Left lung (tissue), 10 donors: ENCODE data around the gene SLC2A1. TPM values are rescaled to one million over a fixed set of nuclear protein-coding genes. Genes with fewer than 3 reads are reported as not detected.

Experiments used
- ATAC-seq: fragments of 200-7000 bp; cut with Tn5 transposase; one replicate; pipeline ENCODE4 v1.9.1; 2020; ENCODE audit warnings: moderate library complexity
- DNase-seq, 4 donors: peaks; one replicate each; pipeline ENCODE4 v3.0.0-alpha.2; 2013 to 2020
- H3K27ac ChIP-seq, 2 donors: fragments of 200-600 bp; sonication (generic) in 1 of 2; one replicate each; pipeline versions ENCODE4 v1.5.0 to v1.8.0; 2020 to 2021
- H3K27me3 ChIP-seq, 2 donors: fragments of 200-600 bp; sonication (generic) in 1 of 2; one replicate each; pipeline versions ENCODE4 v1.5.0 to v1.8.0; 2020 to 2021
- H3K36me3 ChIP-seq, 2 donors: fragments of 200-600 bp; sonication (generic) in 1 of 2; one replicate each; pipeline versions ENCODE4 v1.5.0 to v1.8.0; 2020 to 2021
- H3K4me1 ChIP-seq, 2 donors: fragments of 200-600 bp; one replicate each; pipeline ENCODE4 v1.8.0; 2021
- H3K4me3 ChIP-seq, 2 donors: fragments of 200-600 bp; sonication (generic) in 1 of 2; one replicate each; pipeline versions ENCODE4 v1.5.0 to v1.8.0; 2020 to 2021; ENCODE audit warnings: mild to moderate bottlenecking in 1 of 2
- H3K9me3 ChIP-seq, 2 donors: fragments of 200-600 bp; sonication (generic) in 1 of 2; one replicate each; pipeline versions ENCODE4 v1.5.0 to v1.8.0; 2020 to 2021
- CTCF ChIP-seq, 2 donors: fragments of 200-600 bp; sonication (generic) in 1 of 2; IDR thresholded peaks; one replicate each; pipeline versions ENCODE4 v1.5.0 to v1.8.0; 2021; ENCODE audit warnings: antibody characterized with exemption in 2 of 2
- intact Hi-C, 2 donors: fragments of 100-400 bp; cut with DNase I; formaldehyde crosslinking; loops; one replicate each; pipeline versions ENCODE4 v1.11.2 to v1.14.2; 2022
- polyA plus RNA-seq, 6 donors: library from polyadenylated mRNA; unstranded; fragments of 120-200 nt; gene quantifications; one replicate each; pipeline ENCODE4 v1.2.1, GENCODE V29; 2013; ENCODE audit not compliant: insufficient read length in 6 of 6
- total RNA-seq, 2 donors: library from RNA; stranded (reverse); fragmentation: NEBNext Ultra II Directional; extraction: Animal tissue kit (Norgen Biotek cat#: 25700); gene quantifications; one replicate each; pipeline ENCODE4 v1.2.1, GENCODE V29; 2021
- donor health status: DM: no; HTN: yes; CAD: no.
- donor health status: DM: no; HTN: no; CAD: no.

The SLC2A1 gene
- total and polyA plus RNA-seq, 8 donors = 10.5 to 109 (median 48.0) TPM

- Histone ChIP-seq H3K4me3 (no peak overlapping the region), H3K4me1 (no peaks in the 10 kb centered on the region), H3K27me3 (no peaks in the 10 kb centered on the region), H3K36me3 (no peaks in the 10 kb centered on the region), H3K27ac (no peak overlapping the region), H3K9me3 (no peaks in the 10 kb centered on the region)
- TF ChIP-seq CTCF (IDR thresholded peaks at IDR 0.05) = no peak
- intact Hi-C loops = no loop called here
- DNase-seq (no peak), ATAC-seq (no peak)
Observed at GRCh38 chr1:42999308-42999707, 40.6 kb upstream of the SLC2A1 start.

- Histone ChIP-seq H3K4me1 (no peaks in the 10 kb centered on the region), H3K27ac (no peak overlapping the region), H3K36me3 (no peaks in the 10 kb centered on the region), H3K9me3 (no peaks in the 10 kb centered on the region), H3K4me3 (no peak overlapping the region), H3K27me3 (no peaks in the 10 kb centered on the region)
- intact Hi-C loops = no loop called here
- ATAC-seq (no peak), DNase-seq (no peak)
- TF ChIP-seq CTCF (IDR thresholded peaks at IDR 0.05) = no peak
Observed at GRCh38 chr1:42998386-42998785, 39.7 kb upstream of the SLC2A1 start.

- DNase-seq (no peak), ATAC-seq (no peak)
- Histone ChIP-seq H3K27me3 (no peaks in the 10 kb centered on the region), H3K4me3 (no peak overlapping the region), H3K9me3 (no peaks in the 10 kb centered on the region), H3K36me3 (no peaks in the 10 kb centered on the region), H3K27ac (no peak overlapping the region), H3K4me1 (no peaks in the 10 kb centered on the region)
- intact Hi-C loops = no loop called here
- no peak for TF ChIP-seq CTCF (IDR thresholded peaks at IDR 0.05)
Observed at GRCh38 chr1:42996384-42996970, 37.8 kb upstream of the SLC2A1 start.

GRCh38 chr1:42993502-42994136, 35.0 kb upstream of the SLC2A1 start:
- Histone ChIP-seq H3K27ac (no peak overlapping the region), H3K36me3 (no peaks in the 10 kb centered on the region), H3K9me3 (no peaks in the 10 kb centered on the region), H3K4me1 (no peaks in the 10 kb centered on the region), H3K4me3 (no peak overlapping the region), H3K27me3 (no peaks in the 10 kb centered on the region)
- intact Hi-C loops = no loop called here
- no peak for DNase-seq
- peak; percentile 29 for ATAC-seq
- no peak for TF ChIP-seq CTCF (IDR thresholded peaks at IDR 0.05)

- DNase-seq (no peak), ATAC-seq (no peak)
- H3K27ac ChIP-seq = no peak overlapping the region
- TF ChIP-seq CTCF (IDR thresholded peaks at IDR 0.05) = no peak
- no peaks in the 10 kb centered on the region for H3K4me1 ChIP-seq
- no peaks in the 10 kb centered on the region for H3K36me3 ChIP-seq
- H3K9me3 ChIP-seq = no peaks in the 10 kb centered on the region
- intact Hi-C loops = no loop called here
- H3K27me3 ChIP-seq = no peaks in the 10 kb centered on the region
- no peak overlapping the region for H3K4me3 ChIP-seq
Observed at GRCh38 chr1:42992054-42992571, 33.4 kb upstream of the SLC2A1 start.
